ENCODE results near the gene SYCE1.
"Not testable (repeated sequence)": the region's sequence is repeated elsewhere in the genome, so short reads cannot be mapped to it uniquely, and the experiment has no call there.

The SYCE1 gene

DNA sequence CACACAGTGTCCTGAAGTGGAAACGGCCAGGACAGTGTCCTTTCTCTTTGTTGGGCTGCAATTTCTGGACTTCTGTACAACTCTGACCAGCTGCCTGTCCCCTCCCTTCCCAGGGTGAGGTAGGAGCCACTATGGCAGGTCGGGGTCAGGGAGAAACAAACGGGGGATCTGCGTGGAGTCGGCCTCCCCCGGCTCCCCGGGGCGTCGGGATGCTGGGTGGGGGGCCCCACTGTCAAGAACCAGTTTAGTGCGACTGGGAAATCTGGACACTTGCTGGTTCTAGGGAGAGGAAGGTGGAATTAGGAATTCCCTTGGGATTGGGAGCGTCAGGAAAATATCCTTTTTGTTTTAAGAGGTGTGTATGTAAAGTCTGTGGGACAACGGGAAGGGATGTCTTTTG is 567 bp downstream of the SYCE1 start:
- H3K27me3 ChIP-seq (ENCODE audit: control insufficient read depth in 5 of 5, insufficient read depth in 4 of 5, low read length in 5 of 5) = peaks cover 3 to 10% (median 5%) of the 10 kb centered on the region in 5 donors
- no peaks in the 10 kb centered on the region for H3K36me3 ChIP-seq (ENCODE audit: control insufficient read depth in 5 of 5, insufficient read depth in 5 of 5, low read length in 5 of 5)
- H3K9me3 ChIP-seq (ENCODE audit: control insufficient read depth in 5 of 5, low read length in 5 of 5) = peaks cover 0 to 13% (median 10%) of the 10 kb centered on the region in 5 donors
- no peak overlapping the region for H3K9ac ChIP-seq (ENCODE audit: low read length in 5 of 5)
- no peaks in the 10 kb centered on the region for H3K4me1 ChIP-seq (ENCODE audit: control insufficient read depth in 5 of 5, insufficient read depth in 5 of 5, low read length in 5 of 5)
- no peak overlapping the region for H3K4me3 ChIP-seq (ENCODE audit: low read depth in 1 of 5, low read length in 5 of 5)
- no peak overlapping the region for H3K27ac ChIP-seq (ENCODE audit: low read depth, low read length)

DNA sequence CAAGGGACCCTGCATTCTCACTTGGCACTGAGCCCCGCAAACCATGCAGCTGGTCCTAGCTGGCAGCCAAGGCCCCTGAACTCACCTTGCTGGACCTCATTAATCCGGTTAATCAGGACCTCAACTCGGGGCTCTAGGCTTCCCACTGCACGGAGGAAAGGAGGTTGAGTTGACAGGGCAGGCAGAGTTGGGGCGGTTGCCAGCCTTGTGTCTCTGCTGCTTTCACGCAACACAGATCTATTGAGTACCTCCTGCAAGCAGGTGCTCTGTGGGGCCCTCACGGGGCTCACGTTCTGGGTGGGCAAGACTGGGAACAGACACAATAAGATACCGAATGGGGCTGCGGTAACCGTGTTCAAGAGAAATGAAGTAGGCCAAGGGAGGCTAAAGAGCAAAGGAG is 6.2 kb downstream of the SYCE1 start:
- H3K27me3 ChIP-seq (ENCODE audit: control insufficient read depth in 5 of 5, insufficient read depth in 4 of 5, low read length in 5 of 5) = peaks cover 0 to 21% (median 7%) of the 10 kb centered on the region in 5 donors
- H3K9ac ChIP-seq (ENCODE audit: low read length in 5 of 5) = no peak overlapping the region
- peaks cover 0 to 3% (median 0%) of the 10 kb centered on the region in 5 donors for H3K9me3 ChIP-seq (ENCODE audit: control insufficient read depth in 5 of 5, low read length in 5 of 5)
- no peak overlapping the region for H3K4me3 ChIP-seq (ENCODE audit: low read depth in 1 of 5, low read length in 5 of 5)
- no peaks in the 10 kb centered on the region for H3K36me3 ChIP-seq (ENCODE audit: control insufficient read depth in 5 of 5, insufficient read depth in 5 of 5, low read length in 5 of 5)
- H3K27ac ChIP-seq (ENCODE audit: low read depth, low read length) = no peak overlapping the region
- H3K4me1 ChIP-seq (ENCODE audit: control insufficient read depth in 5 of 5, insufficient read depth in 5 of 5, low read length in 5 of 5) = no peaks in the 10 kb centered on the region

DNA sequence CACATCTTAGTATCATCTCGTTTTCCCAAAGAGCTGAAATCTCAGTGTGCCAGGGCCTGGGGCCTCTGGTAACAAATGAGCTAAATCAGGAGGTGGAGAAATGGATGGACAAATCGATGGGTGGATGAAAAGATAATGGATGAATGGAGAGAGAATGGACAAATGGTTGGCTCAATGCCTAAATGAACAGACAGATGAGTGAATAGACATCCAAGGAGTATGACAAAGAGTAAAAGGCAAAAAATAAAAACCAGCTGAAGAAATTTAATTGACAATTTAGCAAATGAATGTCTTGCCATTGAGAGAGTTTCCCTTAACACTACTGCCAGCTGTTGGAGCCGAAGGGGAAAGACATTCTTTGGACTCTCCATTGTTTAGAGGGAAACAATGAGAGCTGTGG is 8.0 kb downstream of the SYCE1 start:
- no peak overlapping the region for H3K4me3 ChIP-seq (ENCODE audit: low read depth in 1 of 5, low read length in 5 of 5)
- no peak overlapping the region for H3K27ac ChIP-seq (ENCODE audit: low read depth, low read length)
- no peaks in the 10 kb centered on the region for H3K36me3 ChIP-seq (ENCODE audit: control insufficient read depth in 5 of 5, insufficient read depth in 5 of 5, low read length in 5 of 5)
- no peaks in the 10 kb centered on the region for H3K9me3 ChIP-seq (ENCODE audit: control insufficient read depth in 5 of 5, low read length in 5 of 5)
- peaks cover 0 to 21% (median 7%) of the 10 kb centered on the region in 5 donors for H3K27me3 ChIP-seq (ENCODE audit: control insufficient read depth in 5 of 5, insufficient read depth in 4 of 5, low read length in 5 of 5)
- no peaks in the 10 kb centered on the region for H3K4me1 ChIP-seq (ENCODE audit: control insufficient read depth in 5 of 5, insufficient read depth in 5 of 5, low read length in 5 of 5)
- no peak overlapping the region for H3K9ac ChIP-seq (ENCODE audit: low read length in 5 of 5)

DNA sequence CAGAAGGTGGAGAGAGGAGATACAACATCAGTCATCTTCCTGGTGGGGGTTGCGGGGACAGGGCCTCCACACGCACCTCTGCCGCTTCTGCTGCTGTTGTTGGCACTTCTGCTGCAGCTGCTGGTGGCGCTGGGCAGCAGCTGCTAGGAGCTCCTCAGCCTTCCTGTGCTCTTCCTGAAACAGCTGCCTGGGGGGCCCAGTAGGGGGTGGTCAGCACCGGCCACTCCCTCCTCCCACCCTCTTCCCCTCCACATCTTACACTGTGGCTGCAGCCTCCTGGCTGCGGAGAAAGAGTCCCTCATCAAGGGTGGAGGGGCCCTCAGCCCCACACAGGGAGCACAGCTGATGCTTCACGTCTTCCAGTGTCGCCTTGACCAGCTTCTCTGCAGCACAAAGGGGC is 9.9 kb downstream of the SYCE1 start:
- Histone ChIP-seq H3K4me3 (ENCODE audit: low read depth in 1 of 5, low read length in 5 of 5) (no peak overlapping the region), H3K9ac (ENCODE audit: low read length in 5 of 5) (no peak overlapping the region), H3K27me3 (ENCODE audit: control insufficient read depth in 5 of 5, insufficient read depth in 4 of 5, low read length in 5 of 5) (peaks cover 0 to 21% (median 7%) of the 10 kb centered on the region in 5 donors), H3K4me1 (ENCODE audit: control insufficient read depth in 5 of 5, insufficient read depth in 5 of 5, low read length in 5 of 5) (no peaks in the 10 kb centered on the region), H3K36me3 (ENCODE audit: control insufficient read depth in 5 of 5, insufficient read depth in 5 of 5, low read length in 5 of 5) (no peaks in the 10 kb centered on the region), H3K9me3 (ENCODE audit: control insufficient read depth in 5 of 5, low read length in 5 of 5) (peaks cover 0 to 3% (median 0%) of the 10 kb centered on the region in 5 donors), H3K27ac (ENCODE audit: low read depth, low read length) (no peak overlapping the region)

DNA sequence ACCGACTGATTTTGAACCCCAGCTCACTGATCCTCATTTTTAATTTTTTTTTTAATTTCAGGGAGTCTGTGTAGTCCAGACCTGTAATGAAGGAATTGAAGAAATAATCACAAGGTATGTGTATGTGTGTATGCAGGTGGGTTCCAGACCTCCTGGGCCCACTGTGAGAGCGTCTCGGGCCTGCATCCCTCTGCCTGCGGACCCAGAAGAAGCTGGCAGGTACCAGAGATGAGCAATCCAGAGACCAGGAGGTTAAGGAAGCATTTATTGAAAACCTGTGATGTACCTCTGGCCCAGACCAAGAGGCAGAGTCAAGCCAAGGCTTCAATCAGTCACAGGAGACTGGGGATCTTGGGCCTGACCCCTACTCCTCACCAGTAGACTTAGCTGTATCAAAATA is 10.8 kb downstream of the SYCE1 start:
- Histone ChIP-seq H3K4me3 (ENCODE audit: low read depth in 1 of 5, low read length in 5 of 5) (no peak overlapping the region), H3K36me3 (ENCODE audit: control insufficient read depth in 5 of 5, insufficient read depth in 5 of 5, low read length in 5 of 5) (no peaks in the 10 kb centered on the region), H3K9ac (ENCODE audit: low read length in 5 of 5) (no peak overlapping the region), H3K4me1 (ENCODE audit: control insufficient read depth in 5 of 5, insufficient read depth in 5 of 5, low read length in 5 of 5) (no peaks in the 10 kb centered on the region), H3K9me3 (ENCODE audit: control insufficient read depth in 5 of 5, low read length in 5 of 5) (peaks cover 0 to 3% (median 2%) of the 10 kb centered on the region in 5 donors), H3K27ac (ENCODE audit: low read depth, low read length) (no peak overlapping the region), H3K27me3 (ENCODE audit: control insufficient read depth in 5 of 5, insufficient read depth in 4 of 5, low read length in 5 of 5) (peaks cover 0 to 21% (median 7%) of the 10 kb centered on the region in 5 donors)

DNA sequence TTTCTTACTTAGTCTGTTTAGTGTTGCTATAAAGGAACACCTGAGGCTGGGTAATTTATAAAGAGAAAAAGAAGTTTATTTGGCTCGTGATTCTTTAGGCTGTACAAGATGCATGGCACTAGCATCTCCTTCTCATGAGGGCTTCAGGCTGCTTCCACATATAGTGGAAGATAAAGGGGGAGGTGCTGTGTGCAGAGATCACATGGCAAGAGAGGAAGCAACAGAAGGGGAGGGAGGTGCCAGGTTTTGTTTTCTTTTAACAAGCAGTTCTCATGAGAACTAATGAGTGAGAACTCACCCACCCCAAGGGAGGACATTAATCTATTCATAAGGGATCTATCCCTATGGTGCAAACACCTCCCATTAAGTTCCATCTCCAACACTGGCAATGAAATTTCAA is 20.9 kb downstream of the SYCE1 start:
- H3K27ac ChIP-seq (ENCODE audit: low read depth, low read length) = no peak overlapping the region
- no peaks in the 10 kb centered on the region for H3K36me3 ChIP-seq (ENCODE audit: control insufficient read depth in 5 of 5, insufficient read depth in 5 of 5, low read length in 5 of 5)
- no peaks in the 10 kb centered on the region for H3K4me1 ChIP-seq (ENCODE audit: control insufficient read depth in 5 of 5, insufficient read depth in 5 of 5, low read length in 5 of 5)
- peaks cover 0 to 14% (median 2%) of the 10 kb centered on the region in 5 donors for H3K9me3 ChIP-seq (ENCODE audit: control insufficient read depth in 5 of 5, low read length in 5 of 5)
- H3K4me3 ChIP-seq (ENCODE audit: low read depth in 1 of 5, low read length in 5 of 5) = no peak overlapping the region
- H3K9ac ChIP-seq (ENCODE audit: low read length in 5 of 5) = no peak overlapping the region
- H3K27me3 ChIP-seq (ENCODE audit: control insufficient read depth in 5 of 5, insufficient read depth in 4 of 5, low read length in 5 of 5) = peaks cover 5 to 8% (median 5%) of the 10 kb centered on the region in 5 donors

DNA sequence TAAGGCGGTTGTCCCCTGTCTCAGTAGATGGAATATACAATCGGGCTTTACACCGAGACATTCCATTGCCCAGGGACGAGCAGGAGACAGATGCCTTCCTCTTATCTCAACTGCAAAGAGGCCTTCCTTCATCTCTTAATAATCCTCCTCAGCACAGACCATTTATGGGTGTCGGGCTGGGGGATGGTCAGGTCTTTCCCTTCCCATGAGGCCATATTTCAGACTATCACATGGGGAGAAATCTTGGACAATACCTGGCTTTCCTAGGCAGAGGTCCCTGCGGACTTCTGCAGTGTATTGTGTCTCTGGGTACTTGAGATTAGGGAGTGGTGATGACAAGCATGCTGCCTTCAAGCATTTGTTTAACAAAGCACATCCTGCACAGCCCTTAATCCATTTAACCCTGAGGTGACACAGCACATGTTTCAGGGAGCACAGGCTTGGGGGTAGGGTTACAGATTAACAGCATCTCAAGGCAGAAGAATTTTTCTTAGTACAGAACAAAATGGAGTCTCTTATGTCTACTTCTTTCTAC is 23.9 kb downstream of the SYCE1 start:
- H3K36me3 ChIP-seq (ENCODE audit: control insufficient read depth in 5 of 5, insufficient read depth in 5 of 5, low read length in 5 of 5); H3K27me3 ChIP-seq (ENCODE audit: control insufficient read depth in 5 of 5, insufficient read depth in 4 of 5, low read length in 5 of 5); H3K9me3 ChIP-seq (ENCODE audit: control insufficient read depth in 5 of 5, low read length in 5 of 5); H3K9ac ChIP-seq (ENCODE audit: low read length in 5 of 5); H3K4me3 ChIP-seq (ENCODE audit: low read depth in 1 of 5, low read length in 5 of 5); H3K4me1 ChIP-seq (ENCODE audit: control insufficient read depth in 5 of 5, insufficient read depth in 5 of 5, low read length in 5 of 5); H3K27ac ChIP-seq (ENCODE audit: low read depth, low read length): not testable (repeated sequence)

DNA sequence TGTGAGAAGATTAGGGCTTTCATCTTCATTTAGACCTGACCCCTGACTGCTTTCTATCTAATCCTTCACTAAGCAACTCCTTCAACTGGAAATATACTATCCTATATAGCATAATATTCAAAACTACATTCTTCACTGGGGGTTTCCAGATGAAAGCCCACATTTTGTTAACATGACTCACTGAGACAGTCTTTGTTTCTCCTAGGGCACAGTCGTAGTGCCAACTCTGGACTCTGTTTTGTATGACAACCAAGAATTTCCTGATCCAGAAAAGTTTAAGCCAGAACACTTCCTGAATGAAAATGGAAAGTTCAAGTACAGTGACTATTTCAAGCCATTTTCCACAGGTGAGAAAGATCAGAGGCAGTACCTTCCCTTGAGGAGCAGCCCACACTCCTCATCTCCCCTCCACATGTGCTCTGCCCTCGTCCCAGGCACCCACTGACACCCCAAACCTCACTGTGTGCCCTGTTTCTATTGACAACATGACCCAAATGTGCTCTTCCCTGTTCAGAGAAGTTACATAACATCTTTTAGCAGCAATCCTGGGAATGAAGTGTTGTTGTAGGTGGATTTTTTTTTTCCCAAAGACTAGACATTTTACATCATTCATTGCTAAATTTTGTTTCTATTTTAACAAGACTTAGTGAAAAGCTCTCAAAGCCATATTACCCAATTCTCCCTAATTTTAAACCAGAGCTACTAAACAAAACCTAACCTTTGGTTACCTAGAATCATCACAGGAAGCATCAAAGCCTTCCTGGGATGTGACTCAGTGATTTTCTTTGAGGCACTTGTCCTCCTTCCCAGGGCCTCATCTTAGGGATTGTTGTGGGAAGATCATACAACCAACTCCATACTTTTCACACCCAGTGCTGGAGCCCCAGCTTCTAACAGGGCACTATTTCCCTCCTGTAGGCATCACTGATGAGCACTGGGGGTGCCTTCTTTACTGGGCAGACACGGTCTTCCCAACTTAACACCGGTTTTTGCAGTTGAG is 27.5 kb downstream of the SYCE1 start:
- Histone ChIP-seq H3K4me3 (ENCODE audit: low read depth in 1 of 5, low read length in 5 of 5) (no peak overlapping the region), H3K4me1 (ENCODE audit: control insufficient read depth in 5 of 5, insufficient read depth in 5 of 5, low read length in 5 of 5) (no peaks in the 10 kb centered on the region), H3K36me3 (ENCODE audit: control insufficient read depth in 5 of 5, insufficient read depth in 5 of 5, low read length in 5 of 5) (peaks cover 0 to 7% (median 0%) of the 10 kb centered on the region in 5 donors), H3K9ac (ENCODE audit: low read length in 5 of 5) (no peak overlapping the region), H3K9me3 (ENCODE audit: control insufficient read depth in 5 of 5, low read length in 5 of 5) (no peaks in the 10 kb centered on the region), H3K27me3 (ENCODE audit: control insufficient read depth in 5 of 5, insufficient read depth in 4 of 5, low read length in 5 of 5) (no peaks in the 10 kb centered on the region), H3K27ac (ENCODE audit: low read depth, low read length) (no peak overlapping the region)

DNA sequence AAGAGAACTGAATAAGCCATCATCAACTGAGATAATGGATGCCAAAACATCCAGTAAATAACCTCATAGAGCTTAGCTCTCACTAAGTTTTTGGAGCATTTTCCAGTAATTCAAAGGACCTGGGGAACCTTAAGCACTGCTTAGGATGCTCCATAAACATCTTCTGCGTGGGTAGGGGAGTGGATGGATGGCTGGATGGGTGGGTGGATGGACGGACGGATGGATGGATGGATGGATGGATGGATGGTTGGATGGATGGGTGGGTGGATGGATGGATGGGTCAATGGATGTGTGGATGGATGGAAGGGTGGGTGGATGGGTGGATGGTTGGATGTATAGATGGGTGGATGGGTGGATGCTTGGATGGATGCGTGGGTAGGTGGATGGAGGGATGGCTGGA is 29.2 kb downstream of the SYCE1 start:
- Histone ChIP-seq H3K4me3 (ENCODE audit: low read depth in 1 of 5, low read length in 5 of 5) (no peak overlapping the region), H3K9me3 (ENCODE audit: control insufficient read depth in 5 of 5, low read length in 5 of 5) (no peaks in the 10 kb centered on the region), H3K27me3 (ENCODE audit: control insufficient read depth in 5 of 5, insufficient read depth in 4 of 5, low read length in 5 of 5) (peaks cover 0 to 8% (median 3%) of the 10 kb centered on the region in 5 donors), H3K27ac (ENCODE audit: low read depth, low read length) (no peak overlapping the region), H3K4me1 (ENCODE audit: control insufficient read depth in 5 of 5, insufficient read depth in 5 of 5, low read length in 5 of 5) (no peaks in the 10 kb centered on the region), H3K9ac (ENCODE audit: low read length in 5 of 5) (no peak overlapping the region), H3K36me3 (ENCODE audit: control insufficient read depth in 5 of 5, insufficient read depth in 5 of 5, low read length in 5 of 5) (peaks cover 0 to 9% (median 0%) of the 10 kb centered on the region in 5 donors)

DNA sequence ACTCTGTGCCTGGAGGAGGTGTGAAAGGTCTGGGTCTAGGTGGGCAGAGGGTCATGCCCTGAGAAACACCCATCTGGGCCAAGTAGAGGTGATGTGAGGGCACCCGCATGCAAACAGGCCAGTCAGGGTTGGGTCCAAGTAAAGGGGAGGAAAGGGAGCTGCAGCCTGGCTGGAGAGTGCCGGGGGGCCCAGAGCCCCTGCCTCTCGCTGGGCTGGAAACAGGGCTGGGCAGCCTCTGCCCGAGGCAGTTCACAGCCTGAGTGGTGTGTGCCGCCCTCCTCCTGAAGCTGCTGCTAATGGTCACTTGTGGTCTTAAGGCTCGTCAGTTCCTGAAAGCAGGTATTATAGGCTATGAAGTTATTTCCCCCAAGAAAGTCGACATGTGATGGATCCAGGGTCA is 31.0 kb downstream of the SYCE1 start:
- H3K27me3 ChIP-seq (ENCODE audit: control insufficient read depth in 5 of 5, insufficient read depth in 4 of 5, low read length in 5 of 5) = peaks cover 3 to 24% (median 11%) of the 10 kb centered on the region in 5 donors
- H3K4me3 ChIP-seq (ENCODE audit: low read depth in 1 of 5, low read length in 5 of 5) = no peak overlapping the region
- peaks cover 0 to 9% (median 0%) of the 10 kb centered on the region in 5 donors for H3K36me3 ChIP-seq (ENCODE audit: control insufficient read depth in 5 of 5, insufficient read depth in 5 of 5, low read length in 5 of 5)
- H3K9me3 ChIP-seq (ENCODE audit: control insufficient read depth in 5 of 5, low read length in 5 of 5) = no peaks in the 10 kb centered on the region
- peaks cover 0 to 7% (median 2%) of the 10 kb centered on the region in 5 donors for H3K4me1 ChIP-seq (ENCODE audit: control insufficient read depth in 5 of 5, insufficient read depth in 5 of 5, low read length in 5 of 5)
- H3K27ac ChIP-seq (ENCODE audit: low read depth, low read length) = no peak overlapping the region
- no peak overlapping the region for H3K9ac ChIP-seq (ENCODE audit: low read length in 5 of 5)
